H1 (cell line): ENCODE data around the gene STAMBP. TPM values are rescaled to one million over a fixed set of nuclear protein-coding genes. Genes with fewer than 3 reads are reported as not detected.

ENCODE experiments used
- CTCF ChIA-PET: fragments of 300-600 bp; sonication (Branson Sonifier 250); formaldehyde crosslinking; loops from one replicate; lab custom pipeline; 2021; ENCODE audit not compliant: partially characterized antibody; lab: Charles Lee
- POLR2A ChIA-PET: fragments of 300-600 bp; sonication (Branson Sonifier 250); formaldehyde crosslinking; loops from one replicate; lab custom pipeline; 2021; ENCODE audit warnings: inconsistent platforms; ENCODE audit not compliant: partially characterized antibody; lab: Charles Lee
- DNase-seq, 2 experiments: peaks; one replicate each; pipeline versions ENCODE4 v3.0.0 to v3.0.0-alpha.2; 2010 to 2022; ENCODE audit warnings: low spot score in 2 of 2, low read depth in 1 of 2, mixed read lengths in 1 of 2
- FAIRE-seq: peaks from 2 replicates; lab custom pipeline; 2011; peaks lifted over from hg19 to GRCh38; lab: Jason Lieb, UNC
- H2AFZ ChIP-seq: 2 replicates; pipeline ENCODE4 v1.8.1; 2012; ENCODE audit warnings: low read length, inconsistent platforms
- H2AK5ac ChIP-seq: 2 replicates; pipeline ENCODE4 v1.6.1; 2013; ENCODE audit warnings: low read depth, low read length
- H2BK120ac ChIP-seq: replicated peaks from 2 replicates; pipeline ENCODE3; 2013; ENCODE audit warnings: low read depth, low read length, inconsistent platforms
- H2BK12ac ChIP-seq: 2 replicates; pipeline ENCODE4 v1.6.1; 2013; ENCODE audit warnings: low read depth, low read length
- H2BK15ac ChIP-seq: 2 replicates; pipeline ENCODE4 v1.6.1; 2013; ENCODE audit warnings: low read length
- H2BK20ac ChIP-seq: 2 replicates; pipeline ENCODE4 v1.6.1; 2013; ENCODE audit warnings: low read length
- H2BK5ac ChIP-seq: 2 replicates; pipeline ENCODE4 v1.6.1; 2013; ENCODE audit warnings: low read depth, low read length
- H3K14ac ChIP-seq: 2 replicates; pipeline ENCODE4 v1.6.1; 2013; ENCODE audit warnings: inconsistent platforms; ENCODE audit not compliant: insufficient read length
- H3K18ac ChIP-seq: 2 replicates; pipeline ENCODE4 v1.6.1; 2013; ENCODE audit warnings: low read length; ENCODE audit errors: extremely low read depth
- H3K23ac ChIP-seq: 2 replicates; pipeline ENCODE4 v1.6.1; 2013; ENCODE audit warnings: inconsistent platforms; ENCODE audit not compliant: insufficient read length
- H3K23me2 ChIP-seq: 2 replicates; pipeline ENCODE4 v1.6.1; 2013; ENCODE audit warnings: low read depth, low read length
- H3K27ac ChIP-seq: 2 replicates; pipeline ENCODE4 v1.6.1; 2011; ENCODE audit warnings: low read depth, low read length, inconsistent platforms
- H3K27me3 ChIP-seq, 4 experiments: replicated peaks in 1 of 4; 1 replicate in 1 of 4; 2 replicates in 3 of 4; pipeline versions ENCODE4 v1.6.1 to v1.8.1; 2011 to 2013; ENCODE audit warnings: low read length in 3 of 4, mild to moderate bottlenecking in 3 of 4, inconsistent platforms in 2 of 4, mixed read lengths in 2 of 4, moderate library complexity in 1 of 4; ENCODE audit not compliant: control insufficient read depth in 3 of 4, insufficient read depth in 3 of 4; ENCODE audit errors: extremely low read depth in 1 of 4
- H3K36me3 ChIP-seq, 4 experiments: 2 replicates each; pipeline versions ENCODE4 v1.6.1 to v1.8.1; 2011 to 2013; ENCODE audit warnings: mild to moderate bottlenecking in 4 of 4, low read length in 3 of 4, moderate library complexity in 2 of 4, control low read depth in 1 of 4, inconsistent platforms in 1 of 4; ENCODE audit not compliant: insufficient read depth in 4 of 4, control insufficient read depth in 2 of 4
- H3K4ac ChIP-seq: replicated peaks from 2 replicates; pipeline ENCODE3; 2013; ENCODE audit warnings: low read length, low read depth, mixed read lengths, inconsistent platforms; ENCODE audit not compliant: insufficient read length
- H3K4me1 ChIP-seq, 4 experiments: replicated peaks in 1 of 4; 1 replicate in 1 of 4; 2 replicates in 3 of 4; pipeline versions ENCODE4 v1.6.1 to v1.8.1; 2011 to 2013; ENCODE audit warnings: low read length in 3 of 4, inconsistent platforms in 2 of 4, mixed read lengths in 1 of 4; ENCODE audit not compliant: insufficient read depth in 4 of 4, control insufficient read depth in 3 of 4
- H3K4me2 ChIP-seq, 2 experiments: 2 replicates each; pipeline versions ENCODE4 v1.6.1 to v1.8.1; 2011 to 2013; ENCODE audit warnings: low read depth in 2 of 2, low read length in 2 of 2, control low read depth in 1 of 2, inconsistent platforms in 1 of 2, mild to moderate bottlenecking in 1 of 2; ENCODE audit not compliant: insufficient read depth in 1 of 2
- H3K4me3 ChIP-seq, 4 experiments: fragments of 200-600, 300-600 bp in 1 of 4; sonication (generic), shearing (Covaris generic), sonication (Bioruptor Twin) in 1 of 4; 2 replicates each; pipeline versions ENCODE4 v1.5.1 to v1.8.1; 2011 to 2016; ENCODE audit warnings: low read length in 4 of 4, low read depth in 3 of 4, control low read depth in 2 of 4, inconsistent platforms in 2 of 4, mild to moderate bottlenecking in 2 of 4, mixed read lengths in 1 of 4, moderate library complexity in 1 of 4; ENCODE audit not compliant: insufficient read depth in 2 of 4; ENCODE audit errors: extremely low read depth in 1 of 4
- H3K56ac ChIP-seq: replicated peaks from 2 replicates; pipeline ENCODE3; 2013; ENCODE audit warnings: low read depth, mild to moderate bottlenecking, mixed read lengths, low read length, inconsistent platforms; ENCODE audit not compliant: insufficient read length
- H3K79me1 ChIP-seq: 2 replicates; pipeline ENCODE4 v1.6.1; 2013; ENCODE audit warnings: low read depth, low read length, control low read depth
- H3K79me2 ChIP-seq, 2 experiments: 2 replicates each; pipeline versions ENCODE4 v1.6.1 to v1.8.1; 2012 to 2013; ENCODE audit warnings: low read length in 2 of 2, mild to moderate bottlenecking in 2 of 2, inconsistent platforms in 1 of 2; ENCODE audit not compliant: insufficient read depth in 2 of 2, control insufficient read depth in 1 of 2
- H3K9ac ChIP-seq, 4 experiments: replicated peaks in 1 of 4; 1 replicate in 1 of 4; 2 replicates in 3 of 4; pipeline versions ENCODE4 v1.6.1 to v1.8.1; 2011 to 2013; ENCODE audit warnings: low read depth in 3 of 4, low read length in 3 of 4, control low read depth in 2 of 4, mild to moderate bottlenecking in 2 of 4, moderate library complexity in 2 of 4, inconsistent platforms in 1 of 4; ENCODE audit errors: extremely low read depth in 1 of 4
- H3K9me3 ChIP-seq, 2 experiments: 2 replicates each; pipeline versions ENCODE4 v1.6.1 to v1.8.1; 2012 to 2013; ENCODE audit warnings: mild to moderate bottlenecking in 2 of 2, moderate library complexity in 2 of 2, control low read depth in 1 of 2, inconsistent platforms in 1 of 2, low read depth in 1 of 2, low read length in 1 of 2, mixed read lengths in 1 of 2; ENCODE audit not compliant: insufficient read depth in 2 of 2
- H4K20me1 ChIP-seq, 2 experiments: replicated peaks in 1 of 2; 2 replicates each; pipeline versions ENCODE3 to v1.8.1; 2011 to 2013; ENCODE audit warnings: inconsistent platforms in 2 of 2, low read length in 2 of 2, mild to moderate bottlenecking in 1 of 2; ENCODE audit not compliant: insufficient read depth in 2 of 2, control insufficient read depth in 1 of 2
- H4K5ac ChIP-seq: 2 replicates; pipeline ENCODE4 v1.6.1; 2013; ENCODE audit warnings: low read length, low read depth, mixed read lengths, inconsistent platforms; ENCODE audit not compliant: insufficient read length
- H4K8ac ChIP-seq: 2 replicates; pipeline ENCODE4 v1.8.0; 2013; ENCODE audit warnings: mild to moderate bottlenecking, moderate library complexity, low read length, inconsistent platforms; ENCODE audit not compliant: insufficient read depth; ENCODE audit errors: extremely low read depth
- H4K91ac ChIP-seq: replicated peaks from 2 replicates; pipeline ENCODE3; 2013; ENCODE audit warnings: low read length, mixed read lengths, inconsistent platforms; ENCODE audit not compliant: insufficient read length
- CHD1 ChIP-seq: IDR thresholded peaks from 2 replicates; pipeline ENCODE4 v1.6.1; 2012; ENCODE audit warnings: low read depth, low read length, improper control_type of control experiment
- EP300 ChIP-seq, 2 experiments: IDR thresholded peaks; 1 replicate in 1 of 2; 2 replicates in 1 of 2; pipeline ENCODE4 v1.6.1; 2011 to 2012; ENCODE audit warnings: low read depth in 2 of 2, low read length in 2 of 2, mild to moderate bottlenecking in 2 of 2, borderline replicate concordance in 1 of 2, inconsistent platforms in 1 of 2, moderate library complexity in 1 of 2
- JUND ChIP-seq: IDR thresholded peaks from 2 replicates; pipeline ENCODE4 v1.6.1; 2011; ENCODE audit warnings: mild to moderate bottlenecking, improper control_type of control experiment, low read length
- KDM5A ChIP-seq: fragments of 200-600 bp; IDR thresholded peaks from 2 replicates; pipeline ENCODE4 v1.7.1; 2012; ENCODE audit warnings: mild to moderate bottlenecking, low read length, inconsistent platforms, mixed read lengths
- POU5F1 ChIP-seq: IDR thresholded peaks from 2 replicates; pipeline ENCODE4 v1.6.1; 2011; ENCODE audit warnings: low read depth, mild to moderate bottlenecking, low read length, moderate library complexity
- RBBP5 ChIP-seq: IDR thresholded peaks from 2 replicates; pipeline ENCODE4 v1.7.1; 2012; ENCODE audit warnings: low read depth, mild to moderate bottlenecking, inconsistent platforms, low read length, moderate library complexity, borderline replicate concordance
- RNF2 ChIP-seq: fragments of 200-900, 300-1000 bp; sonication (generic); IDR thresholded peaks from 2 replicates; pipeline ENCODE4 v1.7.1; 2016; ENCODE audit warnings: borderline replicate concordance, low read depth, mild to moderate bottlenecking, antibody characterized with exemption, low read length; ENCODE audit not compliant: poor library complexity, severe bottlenecking; ENCODE audit errors: missing control alignments
- SIN3A ChIP-seq, 2 experiments: IDR thresholded peaks in 1 of 2; conservative IDR thresholded peaks in 1 of 2; 2 replicates each; pipeline ENCODE4 v1.6.1; 2011 to 2012; ENCODE audit warnings: low read length in 2 of 2, improper control_type of control experiment in 1 of 2, low read depth in 1 of 2, mild to moderate bottlenecking in 1 of 2
- SP2 ChIP-seq: IDR thresholded peaks from 2 replicates; pipeline ENCODE4 v1.6.1; 2012; ENCODE audit warnings: mild to moderate bottlenecking, low read length, inconsistent platforms
- SRF ChIP-seq: IDR thresholded peaks from 2 replicates; pipeline ENCODE4 v1.6.1; 2011; ENCODE audit warnings: mild to moderate bottlenecking, low read depth, low read length, moderate library complexity
- WGBS, 2 experiments: shearing (Covaris generic) in 1 of 2; methylation state at CpG; one replicate each; pipeline versions ENCODE4 v1.1.6 to v1.1.7; 2013 to 2015; ENCODE audit warnings: low lambda C conversion rate in 2 of 2, mixed read lengths in 2 of 2, inconsistent platforms in 1 of 2, low coverage in 1 of 2, missing lambda C conversion rate in 1 of 2; ENCODE audit not compliant: insufficient replicate concordance in 2 of 2, insufficient coverage in 1 of 2, insufficient read length in 1 of 2; ENCODE audit errors: extremely low coverage in 1 of 2, missing lambda C conversion rate in 1 of 2; 5-methylcytosine and 5-hydroxymethylcytosine counted together
- polyA plus RNA-seq, 7 experiments: library from polyadenylated mRNA; depleted of rRNA in 3 of 7; stranded (reverse) in 5 of 7; unstranded in 2 of 7; fragments of >200 nt in 5 of 7; fragments of 200-250 nt in 2 of 7; gene quantifications; 1 replicate in 5 of 7; 2 replicates in 1 of 7; 4 replicates in 1 of 7; pipeline versions ENCODE4 v1.2.1 to v1.2.3, GENCODE V29; 2011 to 2013; ENCODE audit warnings: missing spikeins in 2 of 7, mixed read lengths in 2 of 7
- total RNA-seq: library from RNA; stranded (reverse); fragmentation: NEBNext Ultra II Directional; extraction: Animal tissue kit (Norgen Biotek cat#: 25700); gene quantifications from 2 replicates; pipeline ENCODE4 v1.2.1, GENCODE V29; 2021

Gene STAMBP
- total and polyA plus RNA-seq, 2 of the 8 experiments (the other 6 are each of a cell fraction or from before 2014, with no cell fraction given), result 35.8 to 49.7 TPM

- Histone ChIP-seq H3K36me3 (no peaks in the 10 kb centered on the region), H4K91ac (no peak overlapping the region), H3K4me2 (no peak overlapping the region), H3K23me2 (no peaks in the 10 kb centered on the region), H3K79me2 (no peaks in the 10 kb centered on the region), H2BK5ac (no peak overlapping the region), H3K18ac (no peak overlapping the region), H3K23ac (no peak overlapping the region), H4K20me1 (no peaks in the 10 kb centered on the region), H3K27ac (no peak overlapping the region), H3K4me1 (peaks cover 3 to 8% (median 5%) of the 10 kb centered on the region in 4 experiments; a peak in 6 of 7 replicates), H3K9me3 (no peaks in the 10 kb centered on the region), H3K14ac (no peak overlapping the region), H2BK12ac (no peak overlapping the region), H3K4ac (no peak overlapping the region), H2BK20ac (no peak overlapping the region), H3K4me3 (no peak overlapping the region), H3K79me1 (no peaks in the 10 kb centered on the region), H3K56ac (no peak overlapping the region), H2BK15ac (no peak overlapping the region), H2BK120ac (no peak overlapping the region), H2AK5ac (no peak overlapping the region), H3K27me3 (no peaks in the 10 kb centered on the region), H4K5ac (no peak overlapping the region), H2AFZ (no peak overlapping the region), H3K9ac (no peak overlapping the region), H4K8ac (no peak overlapping the region; the same call in 1 of the 2 replicates)
- ChIA-PET CTCF (interaction anchor here (0.9 to 1.1 kb wide), 3 partner anchors 23 to 93 kb away, joined by 3 read pairs; no protein-coding TSS in a partner anchor), POLR2A (no interaction called here)
- DNase-seq (no peak), FAIRE-seq (no peak)
- TF ChIP-seq KDM5A (no peak), RBBP5 (no peak), EP300 (IDR thresholded peaks at IDR 0.05; ENCODE audit: borderline replicate concordance in 1 of 2, low read depth in 2 of 2, low read length in 2 of 2) (no peak), SP2 (no peak), CHD1 (no peak), POU5F1 (no peak), JUND (no peak), RNF2 (no peak), SRF (no peak), SIN3A (conservative IDR thresholded peaks at IDR 0.05 in 1 of 2, IDR thresholded peaks at IDR 0.05 in 1 of 2; ENCODE audit: low read depth in 1 of 2, low read length in 2 of 2) (no peak)
- 43% methylated on average over 2 of the region's 2 CpGs; no CpG with 5 or more reads in 1 of the 2 experiments for WGBS, 2 experiments
These were observed 87.9 kb downstream of the STAMBP start for GRCh38 chr2:73916666-73917065.
